Skeletal muscle tissue (tissue), 4 donors: ENCODE data around the gene EXT2. TPM values are rescaled to one million over a fixed set of nuclear protein-coding genes. Genes with fewer than 3 reads are reported as not detected.

ENCODE experiments used
- H3K27ac ChIP-seq: one replicate; pipeline ENCODE4 v1.7.0; 2013; ENCODE audit warnings: mild to moderate bottlenecking, low read depth, low read length, inconsistent platforms
- H3K27me3 ChIP-seq, 3 donors: one replicate each; pipeline ENCODE4 v1.7.0; 2013; ENCODE audit warnings: low read length in 3 of 3; ENCODE audit not compliant: control insufficient read depth in 3 of 3, insufficient read depth in 3 of 3
- H3K36me3 ChIP-seq, 3 donors: one replicate each; pipeline ENCODE4 v1.7.0; 2013; ENCODE audit warnings: low read length in 3 of 3; ENCODE audit not compliant: control insufficient read depth in 3 of 3, insufficient read depth in 3 of 3
- H3K4me1 ChIP-seq, 3 donors: one replicate each; pipeline ENCODE4 v1.7.0; 2013; ENCODE audit warnings: low read length in 3 of 3, mild to moderate bottlenecking in 3 of 3; ENCODE audit not compliant: control insufficient read depth in 3 of 3, insufficient read depth in 3 of 3
- H3K4me3 ChIP-seq, 3 donors: one replicate each; pipeline ENCODE4 v1.7.0; 2013; ENCODE audit warnings: low read length in 3 of 3
- H3K9ac ChIP-seq, 3 donors: one replicate each; pipeline ENCODE4 v1.7.0; 2013; ENCODE audit warnings: low read length in 3 of 3, mild to moderate bottlenecking in 3 of 3, moderate library complexity in 2 of 3, low read depth in 1 of 3
- H3K9me3 ChIP-seq, 3 donors: one replicate each; pipeline ENCODE4 v1.7.0; 2013; ENCODE audit warnings: low read length in 3 of 3; ENCODE audit not compliant: control insufficient read depth in 3 of 3
- total RNA-seq: library from RNA; depleted of rRNA; stranded (reverse); fragments of >200 nt; gene quantifications from one replicate; pipeline ENCODE4 v1.2.3, GENCODE V29; 2014
- donor health status: Osteomylitis.

Gene EXT2
- total RNA-seq, 1 donor from 2014 or later: 106 TPM

GRCh38 chr11:44221456-44221855, 126.0 kb downstream of the EXT2 start:
- H3K4me1 ChIP-seq: peaks cover 0 to 3% (median 0%) of the 10 kb centered on the region in 3 donors
- H3K27me3 ChIP-seq: no peaks in the 10 kb centered on the region
- no peak overlapping the region for H3K9ac ChIP-seq
- no peak overlapping the region for H3K27ac ChIP-seq
- H3K4me3 ChIP-seq: no peak overlapping the region
- H3K36me3 ChIP-seq: no peaks in the 10 kb centered on the region
- no peaks in the 10 kb centered on the region for H3K9me3 ChIP-seq

- H3K4me3 ChIP-seq: no peak overlapping the region
- no peak overlapping the region for H3K27ac ChIP-seq
- no peaks in the 10 kb centered on the region for H3K9me3 ChIP-seq
- H3K9ac ChIP-seq: no peak overlapping the region
- no peaks in the 10 kb centered on the region for H3K27me3 ChIP-seq
- H3K36me3 ChIP-seq: no peaks in the 10 kb centered on the region
- H3K4me1 ChIP-seq: peaks cover 0 to 3% (median 0%) of the 10 kb centered on the region in 3 donors
Measured at GRCh38 chr11:44221992-44222391, 126.5 kb downstream of the EXT2 start.

- Histone ChIP-seq H3K4me1 (peaks cover 0 to 3% (median 0%) of the 10 kb centered on the region in 3 donors), H3K36me3 (no peaks in the 10 kb centered on the region), H3K27ac (no peak overlapping the region), H3K9me3 (no peaks in the 10 kb centered on the region), H3K27me3 (no peaks in the 10 kb centered on the region), H3K9ac (no peak overlapping the region), H3K4me3 (no peak overlapping the region)
Measured at GRCh38 chr11:44223238-44223637, 127.8 kb downstream of the EXT2 start.

GRCh38 chr11:44224867-44225501, 129.5 kb downstream of the EXT2 start:
- Histone ChIP-seq H3K27ac (no peak overlapping the region), H3K9ac (no peak overlapping the region), H3K27me3 (no peaks in the 10 kb centered on the region), H3K4me1 (peaks cover 3 to 12% (median 6%) of the 10 kb centered on the region in 3 donors), H3K4me3 (no peak overlapping the region), H3K9me3 (no peaks in the 10 kb centered on the region), H3K36me3 (no peaks in the 10 kb centered on the region)

- no peak overlapping the region for H3K27ac ChIP-seq
- H3K4me1 ChIP-seq: peaks cover 3 to 12% (median 6%) of the 10 kb centered on the region in 3 donors
- no peaks in the 10 kb centered on the region for H3K27me3 ChIP-seq
- no peaks in the 10 kb centered on the region for H3K9me3 ChIP-seq
- no peaks in the 10 kb centered on the region for H3K36me3 ChIP-seq
- H3K9ac ChIP-seq: no peak overlapping the region
- no peak overlapping the region for H3K4me3 ChIP-seq
Measured at GRCh38 chr11:44226490-44226889, 131.0 kb downstream of the EXT2 start.

- H3K4me3 ChIP-seq: no peak overlapping the region
- H3K36me3 ChIP-seq: no peaks in the 10 kb centered on the region
- no peak overlapping the region for H3K27ac ChIP-seq
- no peaks in the 10 kb centered on the region for H3K27me3 ChIP-seq
- H3K9ac ChIP-seq: no peak overlapping the region
- no peaks in the 10 kb centered on the region for H3K9me3 ChIP-seq
- peaks cover 3 to 12% (median 6%) of the 10 kb centered on the region in 3 donors for H3K4me1 ChIP-seq
Measured at GRCh38 chr11:44226945-44227344, 131.5 kb downstream of the EXT2 start.

GRCh38 chr11:44228379-44228778, 132.9 kb downstream of the EXT2 start:
- Histone ChIP-seq H3K36me3 (no peaks in the 10 kb centered on the region), H3K27me3 (no peaks in the 10 kb centered on the region), H3K9ac (no peak overlapping the region), H3K4me3 (no peak overlapping the region), H3K9me3 (no peaks in the 10 kb centered on the region), H3K4me1 (peaks cover 3 to 12% (median 6%) of the 10 kb centered on the region in 3 donors), H3K27ac (no peak overlapping the region)

GRCh38 chr11:44229098-44229497, 133.6 kb downstream of the EXT2 start:
- peaks cover 3 to 12% (median 6%) of the 10 kb centered on the region in 3 donors for H3K4me1 ChIP-seq
- H3K36me3 ChIP-seq: no peaks in the 10 kb centered on the region
- H3K9me3 ChIP-seq: no peaks in the 10 kb centered on the region
- no peak overlapping the region for H3K4me3 ChIP-seq
- H3K27ac ChIP-seq: no peak overlapping the region
- H3K27me3 ChIP-seq: no peaks in the 10 kb centered on the region
- H3K9ac ChIP-seq: no peak overlapping the region

- Histone ChIP-seq H3K9me3 (no peaks in the 10 kb centered on the region), H3K4me3 (no peak overlapping the region), H3K27ac (no peak overlapping the region), H3K27me3 (no peaks in the 10 kb centered on the region), H3K4me1 (peaks cover 3 to 12% (median 6%) of the 10 kb centered on the region in 3 donors), H3K9ac (no peak overlapping the region), H3K36me3 (no peaks in the 10 kb centered on the region)
Measured at GRCh38 chr11:44229624-44230023, 134.1 kb downstream of the EXT2 start.

- no peak overlapping the region for H3K27ac ChIP-seq
- H3K36me3 ChIP-seq: peaks cover 2 to 5% (median 5%) of the 10 kb centered on the region in 3 donors
- H3K27me3 ChIP-seq: no peaks in the 10 kb centered on the region
- H3K4me1 ChIP-seq: peaks cover 4 to 13% (median 8%) of the 10 kb centered on the region in 3 donors
- no peak overlapping the region for H3K9ac ChIP-seq
- H3K4me3 ChIP-seq: peak overlapping the region in 1 of 3 donors; percentile 6
- H3K9me3 ChIP-seq: no peaks in the 10 kb centered on the region
Measured at GRCh38 chr11:44235765-44236201, 140.3 kb downstream of the EXT2 start.
